Activated CD8-positive, alpha-beta memory T cell treated with anti-CD3 and anti-CD28 coated beads for 1 hour (primary cell): ENCODE results near the gene RANBP17.
"Not testable (repeated sequence)": the region's sequence is repeated elsewhere in the genome, so short reads cannot be mapped to it uniquely, and the experiment has no call there.

Experiments used
- DNase-seq, 2 donors: peaks; one replicate each; pipeline ENCODE4 v3.0.0-alpha.2; 2020; ENCODE audit warnings: low read depth in 1 of 2; ENCODE audit errors: extremely low read depth in 1 of 2

The RANBP17 gene

GRCh38 chr5:171143926-171144325, 282.1 kb downstream of the RANBP17 start:
- no peak for DNase-seq

DNA sequence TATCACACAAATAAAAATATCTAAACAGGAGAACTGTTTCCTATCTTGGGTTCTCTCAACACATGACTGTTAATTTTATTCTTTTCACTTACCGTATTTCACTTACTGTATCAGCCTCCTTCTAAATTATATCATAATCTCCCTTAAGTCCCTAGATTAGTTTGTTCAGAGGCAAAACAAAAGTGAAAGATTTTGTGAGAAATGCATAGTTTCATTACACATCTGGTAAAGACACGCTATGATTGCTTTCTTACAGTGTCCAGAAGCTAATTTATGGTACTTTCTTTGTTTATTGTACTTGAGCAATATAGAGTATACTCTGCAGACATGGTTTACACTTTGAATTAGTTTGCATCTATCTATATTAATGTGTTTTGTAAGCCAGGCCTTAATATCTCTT, 287.5 kb downstream of the RANBP17 start:
- no peak for DNase-seq

GRCh38 chr5:171149772-171150171, 288.0 kb downstream of the RANBP17 start:
- DNase-seq: no peak

DNA sequence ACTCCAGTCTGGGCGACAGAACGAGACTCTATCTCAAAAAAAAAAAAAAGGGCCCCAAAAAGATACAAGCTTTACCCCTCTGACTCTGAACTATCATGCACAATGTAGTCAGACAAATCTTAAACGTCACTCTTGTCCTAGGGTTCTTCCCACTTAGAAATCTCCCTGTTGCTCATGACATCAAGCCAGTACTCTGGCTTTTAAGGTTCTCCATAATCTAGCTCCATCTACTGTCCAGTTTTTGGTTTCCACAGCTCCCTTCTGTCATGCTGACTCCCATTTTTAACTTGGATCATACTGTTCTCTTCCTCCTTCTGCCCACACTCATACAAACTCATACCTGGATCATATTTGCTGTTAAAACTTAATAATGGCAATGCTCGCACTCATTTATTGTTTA, 290.6 kb downstream of the RANBP17 start:
- DNase-seq: no peak

DNA sequence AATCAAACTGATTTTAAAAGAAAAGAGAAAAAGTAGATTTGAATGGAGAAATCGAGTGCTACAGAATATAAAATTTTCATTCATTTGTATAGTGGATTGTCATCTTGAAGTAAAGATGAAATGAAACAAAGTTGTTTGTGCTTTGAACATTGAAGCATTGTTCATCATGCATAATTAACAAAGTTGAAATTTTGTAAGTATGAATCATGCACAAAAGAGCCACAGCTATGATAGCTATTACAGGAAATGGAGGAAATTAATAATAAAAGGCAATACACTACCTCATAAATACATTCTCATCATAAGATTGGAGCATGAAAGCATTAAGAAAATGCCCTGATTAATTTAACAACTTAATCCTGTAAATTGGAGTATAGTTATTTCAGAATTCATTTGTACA, 293.8 kb downstream of the RANBP17 start:
- no peak for DNase-seq

DNA sequence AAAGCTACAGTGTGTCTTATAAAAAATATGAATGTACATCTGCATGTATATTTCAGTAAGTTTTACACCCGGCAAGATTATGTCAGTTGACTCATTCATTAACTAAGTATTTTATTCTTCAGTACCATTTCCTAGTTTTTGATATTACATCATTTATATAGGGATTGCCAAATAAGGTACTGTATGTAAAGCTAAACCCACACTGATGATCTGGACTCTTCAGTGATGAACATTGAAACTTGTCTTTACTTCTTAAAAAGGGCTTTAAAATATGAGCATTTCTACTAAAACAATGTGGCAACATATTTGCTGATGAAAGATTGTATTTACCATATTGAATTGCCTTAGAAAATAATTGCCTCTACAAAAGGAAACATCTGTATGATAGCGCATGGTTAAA, 295.5 kb downstream of the RANBP17 start:
- no peak for DNase-seq

DNA sequence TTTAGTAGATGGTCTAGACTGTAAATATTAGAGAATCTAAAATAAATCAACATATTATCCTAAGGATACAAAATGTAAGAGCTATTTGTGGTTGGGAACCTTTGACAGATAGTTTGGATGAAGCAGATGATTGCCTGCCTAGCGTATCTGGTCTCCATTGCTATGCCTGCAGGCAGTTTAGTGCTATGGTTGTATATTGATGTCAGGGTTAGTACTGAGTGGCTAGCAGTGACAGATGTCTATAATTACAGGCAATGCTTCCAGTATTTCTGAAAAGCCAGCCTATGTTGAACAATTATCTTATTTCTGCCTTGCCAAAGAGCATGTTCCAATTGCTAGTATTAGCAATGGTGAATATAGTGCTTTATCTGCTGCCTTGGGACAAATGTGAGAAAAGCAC, 296.0 kb downstream of the RANBP17 start:
- DNase-seq: no peak

- DNase-seq: no peak
Observed at GRCh38 chr5:171158581-171158980, 296.8 kb downstream of the RANBP17 start.

DNA sequence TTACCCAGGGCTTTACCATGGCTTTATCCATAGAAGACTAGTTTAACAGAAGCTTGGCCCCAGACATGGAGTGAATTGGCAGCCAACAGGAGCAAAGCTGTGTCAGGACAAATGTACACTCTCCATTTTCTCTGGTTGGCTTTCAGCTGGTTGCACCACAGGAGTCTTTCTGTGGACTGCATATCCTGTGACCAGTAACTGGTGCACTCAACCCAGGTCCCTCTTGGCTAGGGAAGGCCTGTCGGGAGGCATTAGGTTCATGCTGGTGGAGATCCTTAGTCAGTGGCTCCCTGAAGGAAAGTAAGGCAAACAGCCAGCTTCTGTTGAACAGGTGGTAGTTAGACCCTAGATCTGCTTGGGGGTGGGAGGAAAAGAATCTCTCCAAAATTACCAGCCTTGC, 300.3 kb downstream of the RANBP17 start:
- no peak for DNase-seq

- no peak for DNase-seq
Observed at GRCh38 chr5:171162596-171162995, 300.8 kb downstream of the RANBP17 start.

GRCh38 chr5:171166766-171167165, 304.9 kb downstream of the RANBP17 start:
- no peak for DNase-seq

GRCh38 chr5:171168171-171168570, 306.4 kb downstream of the RANBP17 start:
- no peak for DNase-seq

- DNase-seq: not testable (repeated sequence)
Observed at GRCh38 chr5:171174960-171175359, 313.1 kb downstream of the RANBP17 start.

DNA sequence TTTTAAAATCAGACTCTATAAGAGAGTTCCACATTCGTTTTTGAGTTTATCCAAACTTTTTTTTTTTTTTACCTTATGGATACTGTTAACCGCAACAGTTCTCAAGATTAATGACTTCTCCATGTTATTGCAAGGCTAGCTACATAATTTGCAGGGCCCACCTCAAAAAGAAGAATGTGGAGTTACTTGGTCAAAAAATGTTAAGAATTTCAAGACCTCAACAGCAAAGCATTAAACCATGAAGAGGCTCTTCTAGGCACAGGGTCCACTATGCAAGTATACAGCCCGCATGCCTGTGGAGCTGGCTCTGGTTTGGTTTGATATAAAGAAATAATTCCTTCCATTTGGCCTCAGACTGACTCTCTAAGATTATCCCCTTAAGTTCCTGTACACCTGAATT, 313.9 kb downstream of the RANBP17 start:
- DNase-seq: no peak

- not testable (repeated sequence) for DNase-seq
Observed at GRCh38 chr5:171178190-171178589, 316.4 kb downstream of the RANBP17 start.

GRCh38 chr5:171188016-171188415, 326.2 kb downstream of the RANBP17 start:
- DNase-seq: no peak

DNA sequence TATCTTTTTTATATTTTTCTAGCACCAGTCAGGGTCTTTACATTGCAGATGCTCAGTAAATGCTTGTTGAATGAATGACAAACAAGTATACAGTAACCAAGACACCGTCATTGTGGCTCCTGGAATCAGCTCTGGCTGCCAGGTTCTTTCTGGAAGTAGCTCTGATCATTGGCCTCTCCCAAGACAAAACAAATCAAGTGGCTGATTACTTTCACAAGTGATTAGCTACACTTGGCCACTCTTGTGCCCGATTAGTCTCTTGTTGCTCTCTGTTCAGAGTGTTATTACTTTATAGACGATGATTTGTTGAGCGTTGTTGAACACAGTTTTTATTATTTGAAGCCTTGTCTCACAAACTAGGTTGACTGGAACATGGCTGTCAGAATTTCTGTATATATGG, 327.6 kb downstream of the RANBP17 start:
- no peak for DNase-seq

GRCh38 chr5:171192111-171192510, 330.3 kb downstream of the RANBP17 start:
- DNase-seq: no peak

DNA sequence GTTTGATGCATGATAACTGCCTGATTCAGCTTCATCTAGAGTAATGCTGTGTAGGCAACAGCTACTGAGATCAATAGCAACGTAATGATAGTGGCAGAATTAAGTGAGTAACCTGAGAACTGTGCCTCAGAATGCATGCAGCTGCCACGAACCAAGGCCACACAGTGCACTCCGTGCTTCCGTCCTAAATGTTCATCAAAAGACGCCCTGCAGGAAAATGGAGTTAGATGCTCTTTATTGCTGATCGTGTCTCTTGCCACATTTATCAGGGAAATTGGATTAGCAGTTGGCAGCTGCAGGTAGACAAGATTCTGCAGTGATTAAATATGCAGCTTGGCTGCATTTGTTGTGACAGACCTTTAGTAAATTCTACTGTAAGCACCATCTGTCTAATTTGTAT, 339.5 kb downstream of the RANBP17 start:
- DNase-seq: no peak

GRCh38 chr5:171205375-171205774, 343.6 kb downstream of the RANBP17 start:
- no peak for DNase-seq

- DNase-seq: no peak
Observed at GRCh38 chr5:171207256-171207847, 345.5 kb downstream of the RANBP17 start.

DNA sequence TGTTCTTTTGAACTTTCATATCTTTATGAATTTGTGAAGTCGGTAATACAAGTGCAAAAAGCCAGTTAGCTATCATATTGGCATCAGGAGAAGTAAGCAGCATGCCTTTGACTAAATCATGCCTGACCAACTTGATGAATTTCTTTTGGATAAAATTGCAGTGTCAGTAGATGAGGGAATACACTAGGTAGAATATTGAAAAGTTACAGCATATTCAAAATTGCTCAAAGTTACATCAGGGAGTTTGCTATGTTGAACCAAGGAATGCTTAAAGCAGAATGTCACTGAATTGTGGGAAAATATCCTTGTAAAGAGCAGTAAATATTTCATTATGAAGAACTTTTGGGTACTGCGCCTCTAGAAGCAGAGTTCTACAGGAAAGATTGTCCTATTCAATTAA, 360.1 kb downstream of the RANBP17 start:
- no peak for DNase-seq

DNA sequence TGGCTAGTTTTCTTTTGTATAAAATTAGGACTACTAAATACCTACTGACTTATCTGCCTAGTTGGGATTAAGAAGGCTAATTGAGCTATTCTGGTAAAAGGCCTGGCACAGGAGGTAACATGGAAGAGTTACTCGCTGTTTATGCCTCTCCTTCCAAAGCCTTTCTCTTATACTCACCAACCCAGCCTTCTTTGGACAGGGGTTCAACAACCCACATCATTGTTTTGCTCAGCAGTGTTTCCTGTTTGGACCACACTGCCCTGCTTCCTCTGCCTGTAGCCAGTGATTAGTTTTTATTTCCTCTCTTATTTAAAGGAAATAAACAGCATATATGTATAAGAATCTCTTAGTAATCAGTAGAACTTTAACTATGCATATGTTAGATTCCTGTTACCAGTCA, 362.1 kb downstream of the RANBP17 start:
- DNase-seq: no peak
